Adipose tissue (tissue), 3 donors: ENCODE measurements around the gene NKIRAS2. TPM values are rescaled to one million over a fixed set of nuclear protein-coding genes. Genes with fewer than 3 reads are reported as not detected.
"Not testable (repeated sequence)": the region's sequence is repeated elsewhere in the genome, so short reads cannot be mapped to it uniquely, and the experiment has no call there.

Experiments
- H3K27ac ChIP-seq: one replicate; pipeline ENCODE4 v1.5.1; 2013; ENCODE audit warnings: low read depth, low read length
- WGBS, 3 donors: extraction: QIAGEN DNeasy Blood & Tissue Kit; methylation state at CpG; one replicate each; pipeline ENCODE4 v1.1.7; 2013; 5-methylcytosine and 5-hydroxymethylcytosine counted together
- polyA plus RNA-seq, 3 donors: library from polyadenylated mRNA; stranded (reverse); fragments of 200-250 nt; gene quantifications; one replicate each; pipeline ENCODE4 v1.2.3, GENCODE V29; 2013
- donor health status: healthy with polysubstance abuse.
- donor health status: Bipolar disorder and iron deficiency.
- donor health status: healthy.

Gene NKIRAS2
- polyA plus RNA-seq, 3 donors: 13.5 to 35.1 (median 30.9) TPM

GRCh38 chr17:42018988-42019387 is 902 bp upstream of the NKIRAS2 start:
- no peak overlapping the region for H3K27ac ChIP-seq
- 90 to 93% (median 91%) methylated on average over 4 of the region's 4 CpGs for WGBS, 3 donors

- 60 to 76% (median 76%) methylated on average over 8 of the region's 8 CpGs for WGBS, 3 donors
- not testable (repeated sequence) for H3K27ac ChIP-seq
Measured at GRCh38 chr17:42020845-42021244, 955 bp downstream of the NKIRAS2 start.

- 49 to 82% (median 52%) methylated on average over 15 of the region's 15 CpGs for WGBS, 3 donors
- no peak overlapping the region for H3K27ac ChIP-seq
Measured at GRCh38 chr17:42023524-42024349, 3.8 kb downstream of the NKIRAS2 start.

- 66 to 68% (median 66%) methylated on average over 8 of the region's 8 CpGs for WGBS, 3 donors
Measured at GRCh38 chr17:42025191-42025579, 5.3 kb downstream of the NKIRAS2 start.

GRCh38 chr17:42025936-42026335 is 6.0 kb downstream of the NKIRAS2 start:
- H3K27ac ChIP-seq: no peak overlapping the region
- WGBS, 3 donors: 93 to 99% (median 93%) methylated on average over 3 of the region's 3 CpGs

More at GRCh38 chr17:42025191-42025579, 5.3 kb downstream of the NKIRAS2 start:
- H3K27ac ChIP-seq: no peak overlapping the region

GRCh38 chr17:42026857-42027589 is 7.1 kb downstream of the NKIRAS2 start:
- 44 to 70% (median 46%) methylated on average over 17 of the region's 17 CpGs for WGBS, 3 donors
- no peak overlapping the region for H3K27ac ChIP-seq

GRCh38 chr17:42027590-42027889 is 7.7 kb downstream of the NKIRAS2 start:
- 71 to 79% (median 73%) methylated on average over 5 of the region's 5 CpGs for WGBS, 3 donors
- no peak overlapping the region for H3K27ac ChIP-seq

- whole genome bisulfite sequencing, 3 donors: 59 to 64% (median 64%) methylated on average over 19 of the region's 19 CpGs
- H3K27ac ChIP-seq: no peak overlapping the region
Measured at GRCh38 chr17:42027961-42028790, 8.3 kb downstream of the NKIRAS2 start.

- 75 to 87% (median 86%) methylated on average over 7 of the region's 7 CpGs for WGBS, 3 donors
Measured at GRCh38 chr17:42028791-42029127, 8.9 kb downstream of the NKIRAS2 start.

GRCh38 chr17:42031584-42031983 is 11.7 kb downstream of the NKIRAS2 start:
- WGBS, 3 donors: 54 to 71% (median 56%) methylated on average over 6 of the region's 6 CpGs
- H3K27ac ChIP-seq: no peak overlapping the region

More at GRCh38 chr17:42028791-42029127, 8.9 kb downstream of the NKIRAS2 start:
- no peak overlapping the region for H3K27ac ChIP-seq

- no peak overlapping the region for H3K27ac ChIP-seq
- WGBS, 3 donors: 43 to 55% (median 48%) methylated on average over 5 to 6 of the region's 6 CpGs
Measured at GRCh38 chr17:42034059-42034458, 14.2 kb downstream of the NKIRAS2 start.

- H3K27ac ChIP-seq: no peak overlapping the region
- 72 to 90% (median 75%) methylated on average over 5 of the region's 5 CpGs for WGBS, 3 donors
Measured at GRCh38 chr17:42038221-42038973, 18.5 kb downstream of the NKIRAS2 start.

- 40 to 62% (median 43%) methylated on average over 58 to 77 of the region's 77 CpGs for WGBS, 3 donors
- no peak overlapping the region for H3K27ac ChIP-seq
Measured at GRCh38 chr17:42039794-42040763, 20.2 kb downstream of the NKIRAS2 start.

- 92 to 96% (median 92%) methylated on average over 10 of the region's 10 CpGs for WGBS, 3 donors
- no peak overlapping the region for H3K27ac ChIP-seq
Measured at GRCh38 chr17:42040818-42041217, 20.9 kb downstream of the NKIRAS2 start.

GRCh38 chr17:42041619-42042018 is 21.7 kb downstream of the NKIRAS2 start:
- H3K27ac ChIP-seq: no peak overlapping the region

GRCh38 chr17:42042598-42043319 is 22.9 kb downstream of the NKIRAS2 start:
- 81 to 95% (median 91%) methylated on average over 20 of the region's 20 CpGs for WGBS, 3 donors
- H3K27ac ChIP-seq: no peak overlapping the region

- WGBS, 3 donors: 81 to 91% (median 89%) methylated on average over 1 of the region's 1 CpG
- H3K27ac ChIP-seq: no peak overlapping the region
Measured at GRCh38 chr17:42045719-42046118, 25.8 kb downstream of the NKIRAS2 start.
